CD8-positive, alpha-beta memory T cell (primary cell): ENCODE measurements around the gene LUZP1. TPM values are rescaled to one million over a fixed set of nuclear protein-coding genes. Genes with fewer than 3 reads are reported as not detected.

Experiments
- CTCF ChIA-PET: fragments of 350-600 bp; sonication (Branson Sonifier 250); formaldehyde crosslinking; loops from one replicate; lab custom pipeline; 2021; ENCODE audit warnings: antibody characterized with exemption; lab: Charles Lee
- POLR2A ChIA-PET: fragments of 350-600 bp; sonication (Branson Sonifier 250); formaldehyde crosslinking; loops from one replicate; lab custom pipeline; 2021; ENCODE audit warnings: antibody characterized with exemption; lab: Charles Lee
- DNase-seq, 5 donors: peaks; one replicate each; pipeline versions ENCODE4 v3.0.0 to v3.0.0-alpha.2; 2020 to 2022; ENCODE audit warnings: mixed read lengths in 1 of 5
- H3K27ac ChIP-seq: one replicate; pipeline ENCODE4 v1.7.0; 2013; ENCODE audit warnings: low read depth, mild to moderate bottlenecking, low read length, moderate library complexity
- H3K27me3 ChIP-seq: 2 replicates; pipeline ENCODE4 v1.7.0; 2013; ENCODE audit warnings: low read length, mild to moderate bottlenecking; ENCODE audit not compliant: insufficient read depth, poor library complexity, severe bottlenecking
- H3K36me3 ChIP-seq: 2 replicates; pipeline ENCODE4 v1.7.0; 2013; ENCODE audit warnings: mild to moderate bottlenecking, low read length, moderate library complexity; ENCODE audit not compliant: insufficient read depth
- H3K4me1 ChIP-seq: 2 replicates; pipeline ENCODE4 v1.7.0; 2013; ENCODE audit warnings: mild to moderate bottlenecking, low read length, moderate library complexity; ENCODE audit not compliant: insufficient read depth
- H3K4me3 ChIP-seq: 2 replicates; pipeline ENCODE4 v1.7.0; 2013; ENCODE audit warnings: mild to moderate bottlenecking, low read length
- H3K9me3 ChIP-seq: 2 replicates; pipeline ENCODE4 v1.7.0; 2013; ENCODE audit warnings: mild to moderate bottlenecking, low read length
- H3K27ac Mint-ChIP-seq, 8 donors: one replicate each; pipeline ENCODE4 v1.8.0; 2020 to 2021; ENCODE audit warnings: mixed read lengths in 8 of 8, mild to moderate bottlenecking in 6 of 8, inconsistent platforms in 3 of 8, moderate library complexity in 3 of 8
- H3K27me3 Mint-ChIP-seq, 2 donors: one replicate each; pipeline ENCODE4 v1.8.0; 2020 to 2021; ENCODE audit warnings: mixed read lengths in 2 of 2, mild to moderate bottlenecking in 1 of 2, moderate library complexity in 1 of 2
- H3K36me3 Mint-ChIP-seq, 3 donors: one replicate each; pipeline ENCODE4 v1.8.0; 2020 to 2021; ENCODE audit warnings: mixed read lengths in 3 of 3, inconsistent platforms in 1 of 3, mild to moderate bottlenecking in 1 of 3
- H3K4me1 Mint-ChIP-seq, 3 donors: one replicate each; pipeline ENCODE4 v1.8.0; 2020 to 2021; ENCODE audit warnings: mixed read lengths in 3 of 3, inconsistent platforms in 1 of 3, mild to moderate bottlenecking in 1 of 3
- H3K4me3 Mint-ChIP-seq, 7 donors: one replicate each; pipeline ENCODE4 v1.8.0; 2020 to 2021; ENCODE audit warnings: mixed read lengths in 7 of 7, mild to moderate bottlenecking in 6 of 7, moderate library complexity in 4 of 7, inconsistent platforms in 2 of 7
- H3K9me3 Mint-ChIP-seq, 5 donors: one replicate each; pipeline ENCODE4 v1.8.0; 2020 to 2022; ENCODE audit warnings: mixed read lengths in 5 of 5, mild to moderate bottlenecking in 3 of 5, moderate library complexity in 2 of 5, inconsistent platforms in 1 of 5
- polyA plus RNA-seq: library from polyadenylated mRNA; unstranded; fragments of 300-500 nt; fragmentation: Illumina TruSeq; gene quantifications from one replicate; pipeline ENCODE4 v1.2.3, GENCODE V29; 2021
- total RNA-seq, 2 experiments: library from RNA; stranded (reverse); gene quantifications; one replicate each; pipeline ENCODE4 v1.2.3, GENCODE V29; 2021

Gene LUZP1
- total and polyA plus RNA-seq, 3 experiments from 2014 or later = 19.5 to 32.8 (median 19.6) TPM

GRCh38 chr1:23118957-23119792 is 49.5 kb downstream of the LUZP1 start:
- peak overlapping the region; percentile 52 for H3K4me3 ChIP-seq
- DNase-seq = peak in 4 of 5 donors; percentile 8 to 80 (median 56)

DNA sequence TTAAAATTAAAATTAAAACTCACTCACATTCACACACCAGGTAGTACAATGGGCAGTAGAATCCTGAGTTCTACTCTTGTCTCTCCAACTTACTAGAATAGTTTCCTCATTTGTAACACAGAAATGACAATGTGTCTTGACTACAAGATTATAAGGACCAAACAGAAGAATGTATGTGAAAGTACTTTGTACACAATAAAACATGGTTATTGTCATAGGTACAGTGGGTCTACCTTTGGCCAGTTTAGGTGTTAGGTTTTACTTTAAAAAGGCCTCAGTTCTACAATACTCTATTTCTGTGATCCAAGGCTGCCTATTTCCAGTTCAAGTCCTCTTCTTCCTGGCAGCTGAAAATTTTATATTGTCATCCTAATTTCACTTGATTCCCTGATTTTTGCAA is 50.2 kb downstream of the LUZP1 start:
- Histone ChIP-seq H3K9me3 (no peaks in the 10 kb centered on the region), H3K36me3 (no peaks in the 10 kb centered on the region), H3K27ac (peak overlapping the region; percentile 88), H3K4me3 (no peak overlapping the region), H3K27me3 (no peaks in the 10 kb centered on the region), H3K4me1 (peaks cover 48% of the 10 kb centered on the region)
- no peak for DNase-seq
- peaks cover 55 to 74% (median 68%) of the 10 kb centered on the region in 3 donors for H3K4me1 Mint-ChIP-seq
- CTCF ChIA-PET = interaction anchor here (1.0 to 4.9 kb wide), 6 partner anchors 7 to 66 kb away, joined by 4 to 29 read pairs (median 9); no protein-coding TSS in a partner anchor
- H3K4me3 Mint-ChIP-seq = peak overlapping the region; percentile 58 to 88 (median 75)
- H3K27ac Mint-ChIP-seq = peak overlapping the region; percentile 91 to 99 (median 94)
- H3K36me3 Mint-ChIP-seq = peaks cover 0 to 3% (median 0%) of the 10 kb centered on the region in 3 donors
- no peaks in the 10 kb centered on the region for H3K9me3 Mint-ChIP-seq
- POLR2A ChIA-PET = interaction anchor here (0.6 to 1.9 kb wide), 4 partner anchors 10 to 49 kb away, joined by 3 to 10 read pairs (median 4); no protein-coding TSS in a partner anchor
- peaks cover 0 to 3% of the 10 kb centered on the region in 2 donors for H3K27me3 Mint-ChIP-seq

More at GRCh38 chr1:23118957-23119792, 49.5 kb downstream of the LUZP1 start:
- H3K4me3 Mint-ChIP-seq = peak overlapping the region; percentile 58 to 88 (median 75)
- Histone ChIP-seq H3K36me3 (no peaks in the 10 kb centered on the region), H3K27ac (peak overlapping the region; percentile 88), H3K9me3 (no peaks in the 10 kb centered on the region), H3K4me1 (peaks cover 49% of the 10 kb centered on the region), H3K27me3 (no peaks in the 10 kb centered on the region)
- CTCF ChIA-PET = interaction anchor here (1.0 to 4.9 kb wide), 7 partner anchors 8 to 65 kb away, joined by 4 to 29 read pairs (median 5); no protein-coding TSS in a partner anchor
- POLR2A ChIA-PET = interaction anchor here (0.6 to 1.9 kb wide), 6 partner anchors 11 to 50 kb away, joined by 3 to 10 read pairs (median 4); no protein-coding TSS in a partner anchor
- peaks cover 0 to 3% (median 0%) of the 10 kb centered on the region in 3 donors for H3K36me3 Mint-ChIP-seq
- H3K27ac Mint-ChIP-seq = peak overlapping the region; percentile 91 to 99 (median 94)
- peaks cover 55 to 77% (median 70%) of the 10 kb centered on the region in 3 donors for H3K4me1 Mint-ChIP-seq
- H3K27me3 Mint-ChIP-seq = peaks cover 0 to 3% of the 10 kb centered on the region in 2 donors
- no peaks in the 10 kb centered on the region for H3K9me3 Mint-ChIP-seq

GRCh38 chr1:23116921-23117699 is 51.5 kb downstream of the LUZP1 start:
- no peaks in the 10 kb centered on the region for H3K9me3 Mint-ChIP-seq
- CTCF ChIA-PET = interaction anchor here (4.9 kb wide), 1 partner anchor 67 kb away, joined by 29 read pairs; no protein-coding TSS in a partner anchor
- H3K27ac ChIP-seq = peak overlapping the region; percentile 27
- no peak for DNase-seq
- H3K36me3 ChIP-seq = no peaks in the 10 kb centered on the region
- no peaks in the 10 kb centered on the region for H3K27me3 ChIP-seq
- POLR2A ChIA-PET = interaction anchor here (0.6 kb wide), 1 partner anchor 734 kb away, joined by 3 read pairs; no protein-coding TSS in a partner anchor
- H3K4me3 ChIP-seq = no peak overlapping the region
- H3K27me3 Mint-ChIP-seq = peaks cover 0 to 3% of the 10 kb centered on the region in 2 donors
- peak overlapping the region in 2 of 7 donors; percentile 15 to 52 for H3K4me3 Mint-ChIP-seq
- peaks cover 55% of the 10 kb centered on the region for H3K4me1 ChIP-seq
- H3K36me3 Mint-ChIP-seq = no peaks in the 10 kb centered on the region
- H3K9me3 ChIP-seq = no peaks in the 10 kb centered on the region
- peaks cover 61 to 76% (median 67%) of the 10 kb centered on the region in 3 donors for H3K4me1 Mint-ChIP-seq
- peak overlapping the region in 5 of 8 donors; percentile 19 to 82 (median 55) for H3K27ac Mint-ChIP-seq

DNA sequence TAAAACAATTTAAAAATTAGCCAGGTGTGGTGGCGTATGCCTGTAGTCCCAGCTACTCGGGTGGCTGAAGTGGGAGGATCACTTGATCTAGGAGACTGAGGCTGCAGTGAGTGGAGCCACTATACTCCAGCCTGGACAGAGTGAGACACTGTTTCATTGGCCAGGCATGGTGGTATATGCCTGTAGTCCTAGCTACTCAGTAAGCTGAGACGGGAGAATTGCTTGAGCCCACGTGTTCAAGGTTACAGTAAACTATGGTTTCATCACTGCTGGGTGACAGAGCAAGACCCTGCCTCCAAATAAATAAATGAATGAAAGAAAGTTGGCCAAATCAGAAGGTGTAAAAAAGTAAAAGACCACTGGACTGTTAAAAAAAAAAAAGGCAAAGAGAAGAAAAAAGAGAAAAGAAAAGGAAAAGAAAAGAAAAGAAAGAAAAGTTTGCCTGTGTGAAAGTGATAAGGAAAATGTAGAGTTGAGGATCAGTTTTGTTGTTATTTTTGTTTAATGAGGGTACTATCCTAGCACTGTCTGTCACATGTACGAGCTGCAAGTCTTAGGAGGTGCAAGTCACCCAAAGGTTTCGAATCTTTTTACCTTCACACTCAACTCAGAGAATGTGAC is 52.3 kb downstream of the LUZP1 start:
- Histone ChIP-seq H3K4me1 (peaks cover 62% of the 10 kb centered on the region), H3K27me3 (no peaks in the 10 kb centered on the region), H3K9me3 (no peaks in the 10 kb centered on the region), H3K27ac (peak overlapping the region; percentile 14), H3K36me3 (no peaks in the 10 kb centered on the region), H3K4me3 (no peak overlapping the region)
- no peak for DNase-seq
- ChIA-PET POLR2A (interaction anchor here (0.6 kb wide), 1 partner anchor 735 kb away, joined by 3 read pairs; no protein-coding TSS in a partner anchor), CTCF (interaction anchor here (1.5 to 2.8 kb wide), 2 partner anchors 18 to 68 kb away, joined by 4 to 10 read pairs; no protein-coding TSS in a partner anchor)
- H3K4me3 Mint-ChIP-seq = peak overlapping the region in 2 of 7 donors; percentile 10 to 25
- H3K4me1 Mint-ChIP-seq = peaks cover 68 to 82% (median 75%) of the 10 kb centered on the region in 3 donors
- H3K27me3 Mint-ChIP-seq = peaks cover 0 to 3% of the 10 kb centered on the region in 2 donors
- H3K27ac Mint-ChIP-seq = peak overlapping the region in 7 of 8 donors; percentile 5 to 82 (median 46)
- H3K9me3 Mint-ChIP-seq = no peaks in the 10 kb centered on the region
- H3K36me3 Mint-ChIP-seq = no peaks in the 10 kb centered on the region

- POLR2A ChIA-PET = interaction anchor here (0.7 kb wide), 1 partner anchor 12 kb away, joined by 3 read pairs; no protein-coding TSS in a partner anchor
- Mint-ChIP-seq H3K27me3 (peaks cover 0 to 4% of the 10 kb centered on the region in 2 donors), H3K9me3 (no peaks in the 10 kb centered on the region), H3K36me3 (no peaks in the 10 kb centered on the region), H3K4me1 (peaks cover 73 to 84% (median 76%) of the 10 kb centered on the region in 3 donors), H3K27ac (peak overlapping the region in 7 of 8 donors; percentile 12 to 87 (median 53)), H3K4me3 (peak overlapping the region in 4 of 7 donors; percentile 11 to 44 (median 26))
- no peak overlapping the region for H3K4me3 ChIP-seq
- peak overlapping the region; percentile 65 for H3K27ac ChIP-seq
- no peak for DNase-seq
- no peaks in the 10 kb centered on the region for H3K9me3 ChIP-seq
- no peaks in the 10 kb centered on the region for H3K36me3 ChIP-seq
- H3K27me3 ChIP-seq = no peaks in the 10 kb centered on the region
- peaks cover 64% of the 10 kb centered on the region for H3K4me1 ChIP-seq
- CTCF ChIA-PET = interaction anchor here (1.5 to 4.7 kb wide), 3 partner anchors 15 to 69 kb away, joined by 4 to 22 read pairs (median 10); no protein-coding TSS in a partner anchor
These were observed 54.1 kb downstream of the LUZP1 start for GRCh38 chr1:23114424-23115079.

DNA sequence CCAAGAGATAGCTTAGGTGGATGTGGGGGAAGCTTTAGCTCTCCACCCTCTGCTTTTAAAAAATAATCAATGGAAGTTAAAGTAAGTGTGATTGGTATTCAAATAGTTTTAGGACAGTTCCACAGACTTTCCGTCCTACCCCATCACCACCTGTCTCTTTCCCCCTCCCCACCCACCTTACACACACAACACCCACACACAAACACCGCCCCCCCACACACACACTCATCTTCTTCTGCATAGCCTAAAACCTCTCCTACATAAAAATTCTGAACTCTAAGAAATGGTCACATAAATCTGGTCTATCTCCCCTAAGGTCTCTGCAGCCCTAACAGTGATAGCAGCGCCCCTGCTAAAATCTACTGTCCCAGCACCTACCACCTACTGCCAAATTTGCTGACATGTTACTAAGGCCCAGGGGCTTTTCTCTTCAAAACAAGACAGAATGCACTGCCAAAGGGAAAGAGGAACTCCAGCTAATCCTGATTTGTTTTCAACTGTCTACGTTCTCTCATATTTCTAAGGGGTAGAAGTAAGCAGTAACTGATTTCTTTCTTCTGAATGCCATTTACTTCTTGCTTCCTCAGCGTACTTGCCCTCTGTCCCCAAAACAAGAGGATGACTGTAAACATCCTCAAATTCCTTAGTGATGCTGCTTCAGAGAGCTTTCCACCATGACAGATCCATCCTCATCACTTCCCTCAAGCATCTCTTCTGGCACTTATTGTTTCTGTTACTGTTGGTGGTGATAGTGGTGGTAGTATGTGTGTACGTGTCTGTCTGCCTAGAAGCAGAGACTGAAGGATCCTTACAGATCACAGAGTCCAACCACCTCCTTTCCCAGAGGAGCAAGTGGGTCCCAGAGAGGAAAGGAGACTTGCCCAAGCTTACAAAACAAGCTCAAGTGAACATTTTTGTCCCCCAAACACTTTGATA is 56.8 kb downstream of the LUZP1 start:
- H3K9me3 ChIP-seq = no peaks in the 10 kb centered on the region
- Mint-ChIP-seq H3K4me3 (peak overlapping the region in 6 of 7 donors; percentile 5 to 62 (median 27)), H3K27ac (peak overlapping the region; percentile 60 to 98 (median 90)), H3K9me3 (no peaks in the 10 kb centered on the region), H3K27me3 (peaks cover 0 to 1% of the 10 kb centered on the region in 2 donors), H3K36me3 (peaks cover 3 to 19% (median 4%) of the 10 kb centered on the region in 3 donors), H3K4me1 (peaks cover 62 to 72% (median 67%) of the 10 kb centered on the region in 3 donors)
- H3K4me3 ChIP-seq = no peak overlapping the region
- DNase-seq = no peak
- H3K27ac ChIP-seq = no peak overlapping the region
- peaks cover 41% of the 10 kb centered on the region for H3K4me1 ChIP-seq
- H3K36me3 ChIP-seq = peaks cover 3% of the 10 kb centered on the region
- H3K27me3 ChIP-seq = no peaks in the 10 kb centered on the region
- ChIA-PET CTCF (interaction anchor here (0.8 to 7.5 kb wide), 5 partner anchors 7 to 72 kb away, joined by 4 to 37 read pairs (median 6); no protein-coding TSS in a partner anchor), POLR2A (interaction anchor here (0.6 to 1.6 kb wide), 4 partner anchors 11 to 195 kb away, joined by 3 to 8 read pairs (median 6); no protein-coding TSS in a partner anchor)
